ENCODE results near the gene SLIT3.

The SLIT3 gene

DNA sequence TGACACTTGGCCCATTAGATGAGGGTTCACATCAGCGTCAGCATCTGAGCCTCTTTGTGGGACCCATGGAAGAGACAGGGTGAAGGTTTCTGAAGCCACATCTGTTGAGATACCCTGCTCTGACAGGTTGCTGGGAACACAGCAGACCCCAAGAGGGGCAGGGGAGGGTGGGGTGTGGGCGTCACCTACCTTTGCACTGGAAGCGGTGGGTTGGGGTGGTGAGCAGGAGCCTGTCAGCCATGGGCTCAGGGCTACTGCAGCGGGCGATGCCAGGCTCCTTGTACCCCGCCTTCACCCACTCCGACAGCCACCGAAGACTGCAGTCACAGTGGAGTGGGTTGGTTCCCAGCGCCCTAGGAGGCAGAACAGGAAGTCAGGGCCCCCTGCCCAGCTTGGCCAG lies 590.2 kb downstream of the SLIT3 start:
- DNase-seq = no peak

DNA sequence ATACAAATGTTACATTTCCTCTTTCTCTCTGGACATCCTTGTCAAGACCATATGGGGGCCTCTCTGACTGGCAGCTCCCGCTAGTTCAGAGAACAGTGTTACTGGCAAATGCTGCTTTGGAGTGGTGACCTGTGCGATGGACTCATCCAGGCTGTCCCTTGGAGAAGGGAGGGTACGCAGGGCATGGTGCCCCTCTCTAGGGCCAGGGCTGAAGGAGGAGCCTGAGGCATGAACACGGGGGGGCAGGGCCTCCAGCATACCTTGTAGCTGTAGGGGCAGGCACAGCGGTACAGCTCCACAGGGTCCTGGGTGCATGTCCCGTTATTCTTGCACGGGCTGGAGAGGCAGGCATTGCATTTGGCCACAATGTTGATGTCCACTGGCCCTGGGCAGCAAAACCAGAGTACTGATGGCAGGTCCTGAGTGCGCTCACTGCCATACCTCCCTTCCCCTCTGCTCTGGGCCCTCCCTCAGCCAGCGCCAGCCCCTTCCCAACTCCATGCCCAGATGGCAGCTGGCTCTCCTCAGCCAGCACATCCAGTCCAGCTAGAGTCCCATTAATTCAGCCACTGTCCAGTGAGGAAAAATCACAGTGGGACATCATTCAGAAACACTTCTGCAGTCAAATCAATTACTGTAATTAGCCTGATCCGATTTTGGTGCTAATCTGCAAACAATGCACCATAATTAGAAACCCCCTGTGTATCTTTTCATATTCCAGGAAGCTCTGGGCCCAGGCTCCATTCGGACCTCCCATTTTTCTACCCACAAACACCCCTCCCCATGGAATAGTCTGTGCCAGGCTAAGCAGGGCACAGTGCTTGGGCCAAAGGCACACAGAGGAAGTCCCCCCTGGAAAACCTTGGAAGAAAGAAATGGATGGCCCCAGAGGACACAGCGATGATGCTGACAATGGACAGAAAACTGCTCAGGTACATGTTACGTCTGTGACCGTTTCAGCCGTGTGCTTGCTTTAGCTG lies 592.9 kb downstream of the SLIT3 start:
- no peak for DNase-seq

DNA sequence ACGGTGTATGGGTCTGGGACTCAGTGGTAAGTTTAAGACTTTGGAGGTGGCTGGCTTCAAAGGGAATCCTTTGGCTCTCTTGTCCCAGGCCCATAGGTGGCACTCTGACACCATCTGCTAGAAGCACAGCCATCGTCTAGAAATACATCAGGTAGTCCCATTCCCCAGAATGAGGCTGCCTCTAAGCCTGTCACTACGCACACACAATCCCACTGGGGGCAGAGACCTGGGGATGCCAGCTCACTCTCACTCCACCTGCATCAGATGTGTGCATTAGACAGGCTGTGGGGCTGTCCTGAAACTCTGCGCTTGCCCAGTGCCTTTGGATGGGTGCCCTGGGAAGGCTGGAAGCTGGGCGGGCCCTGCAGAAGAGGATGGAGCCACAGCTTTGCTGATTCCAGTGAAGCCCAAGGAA lies 594.3 kb downstream of the SLIT3 start:
- no peak for DNase-seq

DNA sequence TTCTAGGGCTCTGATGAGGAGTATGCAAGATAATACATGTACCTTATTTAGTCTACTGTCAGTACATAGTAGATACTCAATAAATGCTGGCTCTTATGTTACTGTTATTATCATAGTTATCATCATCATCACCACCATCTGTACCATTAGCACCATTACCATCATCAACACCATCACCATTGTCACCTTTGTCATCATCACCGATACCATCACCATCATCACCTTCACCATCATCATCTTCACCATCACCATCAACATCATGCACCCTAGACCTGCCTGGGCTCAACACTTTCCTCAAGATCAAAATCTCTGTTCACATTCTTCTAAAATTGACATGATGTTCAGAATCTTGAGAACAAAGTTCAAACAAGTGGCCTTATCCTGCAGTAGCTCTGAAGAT lies 595.6 kb downstream of the SLIT3 start:
- DNase-seq = no peak

DNA sequence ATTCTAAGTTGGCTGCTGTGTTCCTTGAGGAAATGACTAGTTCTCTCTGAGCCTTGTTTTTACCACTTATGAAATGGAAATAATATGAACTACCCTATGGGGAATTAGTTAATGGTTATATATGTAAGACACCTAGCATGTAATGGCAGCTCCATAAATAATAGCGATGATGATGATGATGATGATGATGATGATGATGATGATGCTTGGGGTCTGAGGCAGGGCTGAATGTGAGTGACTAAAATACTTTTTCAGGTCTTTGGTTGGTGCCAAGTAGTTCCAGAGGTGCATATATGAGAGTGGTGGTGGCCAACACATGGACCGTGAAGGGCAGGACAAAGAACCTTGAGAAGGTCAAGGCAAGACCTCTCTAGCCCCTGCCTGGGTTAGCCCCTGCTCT lies 598.4 kb downstream of the SLIT3 start:
- DNase-seq = no peak

DNA sequence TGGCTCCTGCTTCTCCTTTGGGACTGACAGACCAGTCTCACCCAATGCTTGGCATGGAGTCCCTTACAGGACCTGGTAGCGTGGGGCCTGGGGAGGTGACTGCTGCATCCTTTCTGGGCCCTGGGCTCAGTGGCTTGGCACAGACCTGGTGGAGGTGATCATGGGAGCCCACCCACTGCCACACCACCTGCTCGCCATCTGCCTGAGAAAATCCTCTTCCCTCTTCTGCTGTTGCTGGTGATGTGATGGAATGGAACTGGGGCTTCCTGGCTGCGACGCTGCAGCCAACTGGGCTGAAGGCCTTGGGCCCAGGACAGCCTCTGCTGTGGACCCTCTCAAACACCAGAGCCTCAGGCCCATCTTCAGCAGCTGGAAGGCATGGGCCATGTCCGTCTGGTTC lies 599.3 kb downstream of the SLIT3 start:
- no peak for DNase-seq

DNA sequence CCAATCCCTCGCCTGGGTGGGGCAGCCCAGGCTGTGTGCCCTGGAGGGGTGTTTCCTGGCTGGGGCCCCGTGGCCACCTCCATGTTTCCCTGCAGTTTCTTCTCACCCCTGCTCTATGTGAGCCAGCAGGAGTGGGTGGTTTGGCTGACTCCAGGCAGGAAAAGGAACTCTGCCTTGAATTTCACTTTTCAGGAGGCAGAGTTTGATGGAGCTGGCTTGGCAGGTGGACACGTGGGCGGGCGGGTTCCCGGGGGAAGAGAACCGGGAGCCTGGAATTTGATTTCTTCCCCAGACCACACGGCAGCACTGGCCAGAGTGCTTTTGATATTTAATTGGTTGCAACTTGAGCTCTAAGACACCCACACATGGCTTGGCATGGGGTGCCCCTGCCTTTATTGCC lies 601.9 kb downstream of the SLIT3 start:
- DNase-seq = no peak

DNA sequence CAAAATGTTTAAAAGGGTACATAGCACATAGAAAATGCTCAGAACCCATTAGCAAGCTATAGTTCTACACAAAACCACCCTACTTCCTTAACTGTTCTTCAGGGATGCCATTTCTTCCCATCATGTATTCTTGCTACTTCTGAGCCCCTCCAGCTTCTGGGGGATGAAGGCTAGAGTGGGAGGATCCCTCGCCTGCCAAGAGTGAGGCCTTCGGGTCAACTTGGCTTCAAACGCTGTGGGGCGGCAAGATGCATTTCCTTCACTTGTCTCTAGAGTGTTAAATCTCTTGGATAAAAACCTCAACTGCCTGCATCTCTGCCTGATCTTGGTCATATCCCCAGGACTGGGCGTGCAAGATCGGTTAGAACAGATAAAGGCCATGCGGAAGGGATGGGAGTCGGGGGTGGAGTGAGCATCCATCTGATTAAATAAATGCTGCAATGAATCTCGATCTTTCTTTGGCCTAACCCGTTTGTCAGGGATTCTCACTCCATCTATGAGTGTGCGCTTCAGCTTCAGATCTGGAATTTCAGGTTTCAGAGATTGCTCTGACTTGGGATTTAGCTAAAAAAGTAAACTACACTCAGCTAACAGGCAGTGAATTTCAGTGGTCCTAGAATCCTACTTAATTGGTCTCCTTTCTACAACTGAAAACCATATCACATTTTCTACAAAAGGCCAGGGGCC lies 603.8 kb downstream of the SLIT3 start:
- no peak for DNase-seq

DNA sequence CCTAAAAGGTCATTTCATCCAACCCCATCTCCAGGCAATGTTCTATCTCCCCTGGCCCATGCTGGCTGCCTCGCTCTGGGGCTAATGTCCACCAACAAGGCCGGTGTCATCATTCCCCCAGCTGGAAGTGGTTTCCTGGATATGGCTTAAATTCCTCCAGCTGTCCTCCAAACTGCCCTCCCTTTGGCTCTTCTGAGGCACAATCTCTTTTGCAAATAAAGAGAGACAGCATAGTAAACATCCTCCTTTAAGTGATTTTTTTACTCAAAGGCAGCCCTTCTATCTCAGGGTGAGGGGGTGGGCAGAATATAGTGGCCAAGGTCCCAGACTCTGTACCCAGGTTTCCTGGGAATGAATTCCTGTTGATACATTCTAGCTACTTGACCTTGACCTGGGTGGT lies 604.3 kb downstream of the SLIT3 start:
- no peak for DNase-seq

DNA sequence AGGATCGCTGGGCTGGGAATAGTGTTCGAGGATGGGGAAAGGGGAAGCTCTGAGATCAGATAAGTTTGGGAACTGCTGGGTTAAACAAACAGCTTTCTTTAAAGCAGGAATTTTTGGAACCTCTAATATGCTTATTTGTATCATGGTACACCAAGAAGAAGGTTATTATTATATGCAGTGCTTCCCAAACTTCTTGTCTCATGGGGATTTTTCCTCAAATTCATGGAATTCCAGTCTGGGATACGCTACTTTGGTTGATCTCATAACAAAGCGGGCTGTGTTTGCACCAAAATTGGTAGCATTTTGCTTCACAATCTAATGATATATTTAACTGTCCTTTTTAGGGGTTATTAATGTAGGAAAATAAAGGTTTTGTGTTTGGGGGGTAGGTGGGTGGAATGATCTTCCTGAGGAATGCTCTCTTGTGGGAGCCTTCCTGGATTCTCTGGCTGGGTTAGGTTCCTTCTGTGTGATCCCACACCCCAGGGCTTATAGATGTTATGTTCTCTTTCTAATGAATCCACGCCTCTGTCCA lies 605.6 kb downstream of the SLIT3 start:
- no peak for DNase-seq

DNA sequence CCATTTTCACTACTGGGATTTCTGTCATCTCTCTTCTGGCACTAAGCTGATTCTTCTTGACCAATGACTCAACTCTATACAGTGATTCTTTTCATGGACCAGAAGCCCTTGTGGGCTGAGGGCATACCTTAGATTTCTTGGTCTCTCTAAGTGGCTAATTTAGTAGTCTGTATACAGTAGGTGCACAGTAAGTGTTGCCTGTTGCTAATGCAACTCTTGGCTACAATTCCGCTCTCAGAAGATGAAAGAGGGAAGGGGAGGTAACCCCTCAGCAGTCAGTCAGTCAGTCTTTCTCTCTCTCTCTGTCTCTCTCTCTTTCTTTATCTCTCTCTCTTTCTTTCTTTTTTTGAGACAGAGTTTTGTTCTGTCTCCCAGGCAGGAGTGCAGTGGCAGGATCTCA lies 606.6 kb downstream of the SLIT3 start:
- DNase-seq = no peak

DNA sequence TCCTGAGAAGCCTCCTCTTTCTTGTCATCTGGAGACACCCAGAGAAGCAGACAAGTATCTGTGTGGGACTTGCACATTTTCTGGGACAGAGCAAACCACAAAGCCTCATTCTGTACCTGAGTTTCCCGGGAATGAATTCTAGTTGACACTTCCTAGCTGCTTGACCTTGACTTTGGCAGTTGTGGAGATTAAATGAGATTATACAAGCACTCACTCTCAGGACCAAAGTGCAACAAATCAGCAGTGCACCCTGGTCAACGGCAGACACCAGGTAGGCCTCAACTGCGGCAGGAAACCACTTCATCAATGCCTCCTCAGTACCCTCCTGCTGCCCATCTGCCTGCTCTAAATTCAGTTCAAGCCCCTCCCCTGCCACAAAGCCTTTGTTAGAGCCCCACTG lies 607.1 kb downstream of the SLIT3 start:
- DNase-seq = no peak

DNA sequence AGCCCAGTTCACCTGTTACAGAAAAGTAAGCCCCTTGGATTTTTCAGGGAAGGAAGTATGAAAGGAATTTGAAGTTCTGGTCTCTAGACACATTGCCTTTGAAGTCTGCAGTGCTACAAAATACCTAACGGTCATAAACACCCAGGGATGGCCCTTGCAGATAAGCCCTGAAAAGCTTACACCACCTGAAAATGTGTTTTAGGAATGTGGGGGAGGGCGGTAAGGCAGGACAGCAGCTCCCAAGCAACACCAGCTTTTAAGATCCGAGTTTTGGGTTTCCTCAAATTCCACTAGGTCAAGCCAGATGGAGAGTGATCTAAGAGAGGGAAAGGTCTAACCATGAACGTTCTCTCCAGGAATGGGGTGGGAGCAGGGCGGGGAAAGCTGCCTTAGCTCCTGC lies 607.6 kb downstream of the SLIT3 start:
- no peak for DNase-seq

DNA sequence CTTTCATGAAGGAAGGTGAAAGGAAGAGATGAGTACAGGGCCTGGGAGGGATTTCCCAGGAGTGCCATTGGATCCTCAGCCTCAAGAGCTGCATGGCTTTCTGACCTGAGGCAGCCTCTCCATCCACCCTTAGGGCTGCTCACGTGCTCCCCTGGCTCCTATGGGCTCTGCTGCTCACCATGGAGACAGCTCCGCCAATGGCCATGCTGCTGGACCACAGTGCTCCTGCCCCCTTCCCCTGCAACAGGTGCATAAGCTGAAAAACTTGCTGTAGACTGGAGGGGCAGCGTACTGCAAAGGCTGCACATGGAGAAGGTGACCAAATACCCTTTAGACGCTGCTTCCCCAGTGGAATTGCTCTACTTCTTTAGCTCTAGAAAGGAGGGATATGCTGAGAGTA lies 609.0 kb downstream of the SLIT3 start:
- DNase-seq = no peak

DNA sequence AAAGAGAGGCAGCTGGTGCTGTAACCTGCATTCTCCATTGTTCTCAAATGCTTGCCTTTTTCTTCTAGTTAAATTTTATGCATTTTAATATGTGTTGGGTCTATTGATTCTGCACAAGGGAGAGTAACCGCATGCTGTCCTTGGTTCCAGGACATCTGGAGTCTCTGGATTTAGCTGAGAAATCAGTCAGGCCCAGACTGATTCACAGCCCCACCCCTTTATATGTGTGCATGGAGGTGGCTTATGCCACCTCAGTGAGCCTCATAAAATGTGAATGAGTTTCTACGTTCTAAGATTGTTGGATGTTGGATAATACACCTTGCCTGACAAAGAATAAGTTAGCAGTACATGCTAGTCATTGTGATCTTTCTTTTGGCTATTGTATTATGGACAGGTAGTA lies 611.7 kb downstream of the SLIT3 start:
- no peak for DNase-seq

DNA sequence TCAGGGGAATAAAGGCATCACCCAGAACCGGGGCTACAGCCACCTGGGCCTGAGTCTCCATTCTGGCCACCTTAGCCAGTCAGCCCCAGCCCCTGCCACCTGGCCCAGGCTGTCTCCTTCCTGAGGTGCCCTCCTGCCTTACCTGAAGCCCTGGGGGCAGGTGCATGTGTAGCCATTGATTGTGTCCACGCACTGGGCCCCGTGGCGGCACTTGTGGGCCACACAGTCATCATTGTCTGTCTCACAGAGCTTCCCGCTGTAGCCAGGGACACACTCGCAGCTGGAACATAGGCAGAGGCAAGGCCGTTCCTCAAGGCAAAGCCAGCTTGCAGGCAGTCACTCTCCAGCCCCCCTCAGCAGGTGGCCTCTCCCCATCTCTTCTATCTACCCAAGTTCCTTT lies 614.1 kb downstream of the SLIT3 start:
- no peak for DNase-seq

DNA sequence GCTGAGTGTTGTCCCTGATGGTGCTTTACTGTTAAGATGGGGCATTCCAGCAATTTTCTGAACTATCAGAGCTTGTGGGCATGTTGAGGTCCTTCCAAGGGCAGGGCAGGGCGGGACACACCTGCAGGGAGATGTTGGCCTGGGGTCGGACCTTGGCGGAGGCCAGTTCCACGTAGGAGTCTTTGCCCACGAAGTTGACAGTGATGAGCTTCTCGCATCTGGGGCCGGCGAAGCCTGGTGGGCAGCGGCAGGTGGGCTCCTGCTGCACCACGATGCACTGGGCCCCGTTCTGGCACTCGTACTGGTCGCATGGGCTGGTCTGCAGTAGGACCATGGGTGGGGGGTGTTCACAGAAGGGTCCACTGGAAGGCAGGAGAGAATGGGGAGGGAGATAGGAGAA lies 615.4 kb downstream of the SLIT3 start:
- DNase-seq = no peak

DNA sequence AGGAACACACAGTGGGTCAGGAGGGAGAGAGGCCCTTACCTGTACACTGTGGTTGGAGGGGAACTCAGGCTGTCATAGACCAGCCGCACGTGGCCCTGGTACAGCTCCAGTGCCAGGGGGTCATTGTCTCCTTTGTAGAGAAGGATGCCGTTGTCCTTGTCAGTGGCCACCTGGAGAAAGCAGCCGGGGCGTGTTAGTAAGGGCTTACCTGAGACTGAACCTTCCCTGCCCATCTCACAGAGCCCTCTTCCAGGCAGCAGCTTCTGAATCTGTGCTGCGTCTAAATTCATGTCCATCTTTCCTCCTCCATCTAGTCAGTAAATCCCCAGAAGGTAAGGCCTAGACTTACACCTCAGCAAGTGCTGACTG lies 617.0 kb downstream of the SLIT3 start:
- no peak for DNase-seq

DNA sequence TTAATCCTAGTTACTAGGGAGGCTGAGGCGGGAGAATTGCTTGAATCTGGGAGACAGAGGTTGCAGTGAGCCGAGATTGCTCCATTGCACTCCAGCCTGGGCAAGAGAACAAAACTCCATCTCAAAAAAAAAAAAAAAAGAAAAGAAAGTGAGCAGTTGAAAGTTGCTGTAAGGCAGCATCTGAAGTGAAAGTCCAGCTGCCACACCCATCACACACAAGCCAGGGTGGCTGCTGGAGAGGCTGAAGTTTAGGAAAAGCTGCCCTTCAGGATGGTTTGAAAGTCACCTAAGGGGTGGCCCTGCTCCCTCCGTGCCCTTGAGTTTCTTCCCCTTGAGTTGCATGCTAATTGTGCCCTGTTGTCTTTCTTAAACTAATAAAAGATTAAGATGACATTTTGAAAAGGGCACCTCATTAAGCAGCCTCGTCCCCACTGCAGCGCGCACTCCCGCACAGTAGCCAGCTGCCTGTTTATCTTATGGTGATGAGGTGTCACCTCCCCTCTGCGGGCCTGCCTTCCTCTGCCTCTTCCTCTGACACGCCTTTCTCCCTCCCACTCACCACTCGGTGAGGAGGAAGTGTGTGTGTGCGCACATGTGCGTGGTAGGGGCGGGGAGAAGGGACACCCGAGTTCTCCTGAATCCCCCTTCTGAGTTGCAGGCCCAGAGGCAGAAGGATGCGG lies 617.6 kb downstream of the SLIT3 start:
- peak; percentile 12 for DNase-seq

DNA sequence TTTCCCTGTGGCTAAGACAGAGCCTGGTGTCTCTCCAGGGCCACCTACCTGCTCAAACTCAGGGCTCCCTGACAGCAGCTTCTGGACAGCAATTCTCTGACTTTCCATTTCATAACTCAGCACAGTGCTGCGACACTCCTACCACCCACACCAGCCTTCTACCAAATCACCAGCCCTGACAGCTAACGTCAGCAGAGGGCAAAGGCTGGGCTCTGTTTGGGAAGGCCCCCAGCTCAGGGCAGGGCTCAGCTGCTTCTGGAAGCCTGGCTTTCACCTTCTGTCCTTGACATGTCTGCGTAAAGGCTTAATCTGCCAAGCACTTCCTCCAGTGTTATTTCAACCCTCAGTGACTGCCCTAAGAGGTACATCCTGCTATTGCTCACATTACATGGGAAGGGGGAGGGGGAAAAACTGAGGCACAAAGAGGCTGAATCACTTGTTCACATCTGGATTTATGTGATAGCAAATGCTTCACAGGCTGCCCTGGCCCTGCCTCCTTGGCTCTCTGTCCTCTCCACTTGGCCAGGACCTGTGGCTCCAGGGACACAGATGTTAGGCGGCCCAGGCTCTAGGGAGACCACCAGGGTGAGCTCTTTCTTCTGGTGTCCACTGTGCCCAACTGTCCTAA lies 619.3 kb downstream of the SLIT3 start:
- no peak for DNase-seq

DNA sequence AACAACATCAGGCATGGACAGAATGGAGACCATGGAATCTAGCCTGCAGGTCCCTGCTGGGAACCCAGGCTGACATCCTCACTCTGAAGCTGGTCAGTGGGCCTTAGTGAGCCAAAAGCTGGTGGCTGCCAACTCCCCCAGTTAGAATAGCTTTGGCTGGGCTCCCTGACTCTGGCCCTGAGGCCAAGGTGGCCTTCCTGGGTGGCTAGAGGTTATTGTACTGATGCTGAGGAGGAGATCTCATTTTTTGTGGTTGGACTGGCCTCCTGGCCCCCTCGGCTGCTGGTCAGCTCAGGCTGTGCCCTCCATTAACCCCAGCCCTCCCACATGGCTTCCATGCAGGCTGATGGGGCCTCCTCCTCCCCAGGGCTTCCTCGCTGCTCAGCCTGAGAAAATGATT lies 620.5 kb downstream of the SLIT3 start:
- DNase-seq = no peak

DNA sequence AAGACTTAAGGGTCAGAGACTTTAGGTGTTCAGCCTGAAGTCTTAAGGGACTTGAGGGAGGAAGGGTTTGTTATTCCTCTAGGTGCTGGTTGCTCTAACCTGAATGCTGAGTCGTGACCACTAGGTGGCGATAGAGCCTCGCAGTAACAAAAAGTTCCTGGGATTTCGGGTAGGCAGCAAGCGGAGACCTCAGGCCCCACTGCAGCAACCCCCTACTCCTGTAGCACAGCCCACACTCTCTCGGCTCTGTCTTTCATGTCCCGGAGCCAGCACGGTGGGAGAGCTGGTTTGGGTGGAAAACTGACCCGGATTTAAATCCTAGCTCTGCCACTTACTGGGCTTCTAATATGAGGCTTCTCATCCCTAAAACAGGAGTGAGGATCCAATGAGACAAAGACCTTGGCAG lies 621.4 kb downstream of the SLIT3 start:
- peak; percentile 48 for DNase-seq

DNA sequence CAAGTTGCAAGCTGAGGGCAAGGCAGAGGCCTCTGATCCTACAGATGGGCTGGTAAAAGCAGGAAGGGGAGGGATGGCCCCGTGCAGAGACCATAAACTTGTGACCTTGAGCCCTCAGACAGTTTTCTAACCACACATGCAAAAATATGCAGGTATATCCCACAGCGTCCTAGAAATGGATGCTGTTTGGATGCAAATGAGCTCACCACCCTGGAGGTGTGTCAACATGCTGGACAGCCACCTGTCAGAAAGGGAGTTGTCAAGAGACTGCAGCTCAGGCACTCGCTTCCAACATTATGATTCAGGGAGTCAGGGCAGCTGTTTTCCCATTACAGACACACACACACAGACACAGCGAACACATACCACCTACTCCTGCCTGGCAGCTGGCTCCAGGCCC lies 624.4 kb downstream of the SLIT3 start:
- DNase-seq = no peak

All from activated gamma-delta T cell treated with Interleukin-2 at 50 U/mL for 16 hours (primary cell).